Fibroblast of gingiva (primary cell): ENCODE results near the gene RNLS.

Source experiments
- DNase-seq: peaks from one replicate; pipeline ENCODE4 v3.0.0-alpha.2; 2011; ENCODE audit warnings: low read depth

The RNLS gene

DNA sequence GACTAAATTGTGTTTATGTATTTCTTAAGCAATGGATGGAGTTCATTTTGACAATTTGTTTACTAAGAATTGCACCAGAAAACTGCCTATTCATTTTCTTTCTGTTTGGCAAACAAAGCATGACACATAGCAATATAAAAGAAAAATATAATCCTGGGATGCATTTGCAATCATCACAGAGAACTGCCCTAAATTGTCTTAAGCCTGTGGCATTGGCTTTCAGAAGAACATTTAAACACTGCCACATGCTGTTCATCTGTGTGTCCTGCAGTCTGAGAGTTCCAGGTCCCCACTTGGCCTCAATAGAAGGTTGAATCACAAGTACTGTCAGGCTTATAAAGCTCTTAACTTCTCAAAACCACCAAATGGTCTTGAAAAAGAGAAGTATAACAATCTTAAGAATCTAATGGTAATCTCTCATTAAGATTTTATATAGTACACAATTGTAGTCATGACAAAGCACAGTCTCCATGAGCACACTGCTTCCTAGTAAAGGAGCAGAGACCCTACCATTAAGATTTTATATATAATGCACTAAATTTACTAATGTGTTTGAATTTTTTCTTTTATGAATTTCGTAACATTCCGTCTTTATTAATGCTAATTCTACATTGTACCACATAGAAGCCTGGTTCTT, 29.9 kb downstream of the RNLS start:
- DNase-seq, result peak; percentile 83

DNA sequence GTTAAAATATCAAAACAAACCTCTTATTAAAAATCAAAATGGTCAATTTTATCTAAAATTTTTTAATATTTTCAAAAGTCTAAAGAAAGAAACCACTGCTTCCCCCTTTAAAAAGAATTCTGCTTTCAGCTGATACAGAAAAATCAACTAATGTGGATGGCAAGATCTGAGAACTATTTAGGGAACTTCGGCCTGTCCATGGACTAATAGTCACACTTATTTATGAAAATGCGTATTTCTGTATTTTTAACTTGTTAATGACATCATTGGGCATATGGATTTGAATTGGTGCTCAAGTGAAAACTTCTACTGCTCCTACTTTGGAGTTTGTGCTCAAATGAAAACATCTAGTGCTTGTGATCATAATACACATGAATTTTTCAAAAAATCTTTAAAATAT, 31.9 kb downstream of the RNLS start:
- DNase-seq, result no peak

DNA sequence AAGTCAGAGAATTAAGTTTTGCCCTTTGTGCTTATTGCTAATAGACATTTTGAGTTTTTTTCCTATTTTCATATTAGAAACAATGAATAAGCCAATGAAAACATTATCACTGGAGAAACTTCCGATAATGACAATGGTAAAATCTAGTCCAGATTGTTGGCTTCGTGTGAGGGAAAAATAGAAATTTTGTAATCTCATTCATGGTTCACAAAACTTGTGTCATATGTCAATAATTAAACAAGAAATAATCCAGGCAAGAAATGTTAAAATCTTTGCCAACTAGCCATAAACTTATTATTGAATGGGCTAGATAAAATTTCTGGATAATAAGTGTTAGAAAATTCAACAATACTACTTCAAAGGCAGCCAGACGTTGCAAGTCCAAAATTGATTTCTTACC, 36.6 kb downstream of the RNLS start:
- peak; percentile 55 for DNase-seq

DNA sequence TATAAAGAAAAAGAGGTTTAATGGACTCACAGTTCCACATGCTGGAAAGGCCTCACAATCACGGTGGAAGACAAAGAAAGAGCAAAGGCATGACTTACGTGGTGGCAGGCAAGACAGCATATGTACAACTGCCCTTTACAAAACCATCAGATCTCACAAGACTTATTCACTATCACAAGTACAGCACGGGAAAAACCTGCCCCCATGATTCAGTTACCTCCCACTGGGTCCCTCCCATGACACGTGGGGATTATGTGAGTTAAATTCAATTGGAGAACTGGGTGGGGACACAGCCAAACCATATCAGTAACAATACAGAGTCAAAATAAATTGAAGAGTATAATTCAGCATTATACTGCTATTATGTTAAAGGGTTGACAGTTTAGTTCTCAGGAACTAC, 37.8 kb downstream of the RNLS start:
- DNase-seq, result no peak

DNA sequence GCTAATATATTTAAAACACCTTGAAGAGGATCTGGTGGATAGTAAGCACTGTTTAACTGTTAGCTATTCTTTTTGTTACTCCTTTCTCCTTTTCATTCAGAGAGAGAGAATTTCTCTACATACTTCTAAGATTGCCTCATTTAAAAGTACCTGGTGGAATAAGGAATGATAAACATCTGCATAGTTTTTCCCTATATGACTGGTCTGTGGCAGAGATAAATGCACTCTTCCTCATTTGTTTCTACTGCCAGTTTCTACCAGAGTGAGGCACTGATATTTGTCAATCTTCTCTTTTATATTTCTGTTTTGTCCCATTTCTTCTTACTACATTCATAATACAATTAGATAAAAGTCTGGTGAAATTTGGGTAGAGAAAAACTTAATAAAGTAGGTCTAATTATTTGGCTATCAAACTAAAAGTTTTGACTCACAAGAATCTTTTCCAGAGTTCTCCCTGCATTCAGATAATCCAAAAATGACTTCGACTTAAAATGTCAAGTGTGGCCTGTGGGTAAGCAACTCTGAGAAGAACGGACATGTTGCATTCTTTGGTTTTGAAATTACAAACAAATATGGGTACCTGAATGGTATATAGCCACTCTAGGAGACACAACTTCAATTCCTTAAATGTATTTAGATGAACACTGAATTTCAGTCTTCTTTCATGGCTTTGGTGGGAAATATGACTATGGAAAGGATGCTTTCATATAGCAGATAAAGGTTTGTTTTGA, 38.8 kb downstream of the RNLS start:
- DNase-seq, result no peak

DNA sequence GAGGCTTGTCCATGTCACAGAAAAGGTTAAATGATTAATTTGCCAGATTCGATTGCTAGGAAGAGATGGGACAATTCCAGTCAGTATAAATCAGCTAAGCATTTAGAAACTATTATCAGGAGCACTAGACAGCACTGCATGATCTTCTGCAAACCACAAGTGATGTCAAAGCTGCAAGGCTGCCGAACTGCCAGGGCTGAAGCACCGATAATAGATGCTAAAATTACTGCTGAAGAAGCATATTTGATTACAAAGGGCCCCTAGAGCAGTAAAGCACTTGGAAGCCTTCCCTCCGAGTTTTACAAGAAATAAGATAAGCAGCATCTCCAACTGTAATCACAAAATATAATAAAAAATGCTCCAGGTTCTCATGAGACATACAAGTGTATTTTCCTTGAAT, 40.6 kb downstream of the RNLS start:
- no peak for DNase-seq

DNA sequence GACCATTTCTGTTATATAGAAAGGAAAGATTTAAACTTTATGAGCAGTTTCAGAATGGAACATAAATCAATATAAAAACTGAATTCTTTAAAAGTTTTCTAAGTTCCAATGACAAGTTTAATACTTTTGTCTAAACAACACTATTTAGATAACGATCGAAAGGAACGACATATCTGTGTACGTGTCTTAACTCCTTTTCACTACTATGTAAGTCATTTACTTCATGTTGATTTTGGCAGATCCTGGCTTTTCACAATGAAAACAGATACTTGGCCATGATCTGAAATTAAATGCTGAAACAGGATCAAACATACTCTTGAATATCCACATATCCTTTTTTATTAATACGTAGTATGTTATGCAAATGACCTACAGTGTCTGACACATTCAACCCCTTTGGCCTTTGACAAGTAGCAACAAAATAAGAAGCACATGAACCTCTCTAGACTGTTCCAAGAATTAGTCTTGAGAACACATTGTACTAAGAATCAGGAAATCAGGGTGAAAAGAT, 41.9 kb downstream of the RNLS start:
- peak; percentile 90 for DNase-seq

DNA sequence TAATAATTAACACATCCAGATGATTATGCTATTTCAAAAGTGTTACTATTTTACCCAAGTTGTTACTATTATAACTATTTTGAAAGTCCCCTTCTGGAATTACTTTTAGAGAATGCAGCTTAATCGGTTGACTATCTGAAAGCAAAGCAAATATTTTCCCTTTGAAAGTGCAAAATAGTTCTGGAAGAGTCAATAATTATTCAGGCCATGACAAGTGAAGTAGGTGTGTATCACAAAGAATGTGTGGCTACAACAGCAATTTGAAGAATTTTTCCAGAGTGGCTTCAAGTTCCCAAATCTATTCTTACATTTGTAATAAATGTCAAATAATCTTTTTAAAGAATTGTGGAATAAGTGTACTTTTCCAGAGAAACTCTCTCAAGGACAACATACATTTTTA, 42.8 kb downstream of the RNLS start:
- DNase-seq, result no peak

DNA sequence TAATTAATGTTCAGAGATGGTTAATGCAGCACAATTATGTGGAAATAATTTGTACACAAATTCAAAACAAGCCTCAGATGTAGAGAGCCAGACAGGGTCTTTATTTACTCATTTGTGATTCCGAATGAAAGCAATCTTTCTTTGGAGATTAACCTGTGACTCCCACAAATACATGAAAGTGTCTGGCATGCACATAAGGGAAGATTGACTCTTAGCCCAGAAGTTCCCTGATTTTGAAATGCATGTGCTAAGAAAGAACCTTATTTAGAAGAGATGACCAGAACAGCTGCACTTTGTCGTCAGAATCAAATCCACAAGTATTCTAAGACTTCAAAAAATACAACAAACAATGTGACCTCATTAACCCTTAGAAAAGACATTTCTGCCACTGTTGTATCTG, 45.1 kb downstream of the RNLS start:
- DNase-seq, result peak; percentile 93

DNA sequence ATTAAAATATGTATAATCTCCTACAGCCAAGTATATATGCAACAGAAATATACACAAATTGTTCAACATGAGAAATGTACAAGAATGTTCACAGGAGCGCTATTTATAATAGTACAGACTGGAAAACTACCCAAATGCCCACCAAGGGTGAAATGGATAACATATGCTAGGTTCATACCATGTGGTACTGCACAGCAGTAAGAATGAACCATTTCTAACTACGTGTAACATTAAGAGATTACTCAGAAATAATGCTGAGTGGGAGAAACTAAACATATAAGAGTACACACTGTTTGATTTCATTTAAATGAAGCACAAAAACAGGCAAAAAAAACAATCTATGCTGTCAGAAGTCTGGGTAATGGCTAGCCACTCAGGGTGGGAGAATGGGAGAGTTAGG, 45.8 kb downstream of the RNLS start:
- DNase-seq, result no peak

DNA sequence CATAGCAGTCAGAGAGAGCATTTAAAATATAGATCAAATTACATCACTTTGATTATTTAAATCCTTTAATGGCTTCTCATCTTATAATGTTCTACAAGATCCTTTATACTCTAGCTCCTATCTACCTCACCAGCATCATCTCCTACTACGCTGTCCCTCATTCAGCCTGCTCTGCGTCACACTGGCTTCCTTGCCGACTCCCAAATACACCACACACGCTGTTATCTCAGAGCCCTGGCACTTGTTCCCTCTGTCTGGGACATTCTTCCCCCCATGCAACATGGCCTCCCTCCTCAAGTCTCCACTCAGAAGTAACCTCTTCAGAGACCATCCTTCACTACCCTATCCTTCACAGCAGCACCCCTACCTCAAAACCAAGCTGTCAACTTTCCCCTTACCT, 46.7 kb downstream of the RNLS start:
- DNase-seq, result no peak

DNA sequence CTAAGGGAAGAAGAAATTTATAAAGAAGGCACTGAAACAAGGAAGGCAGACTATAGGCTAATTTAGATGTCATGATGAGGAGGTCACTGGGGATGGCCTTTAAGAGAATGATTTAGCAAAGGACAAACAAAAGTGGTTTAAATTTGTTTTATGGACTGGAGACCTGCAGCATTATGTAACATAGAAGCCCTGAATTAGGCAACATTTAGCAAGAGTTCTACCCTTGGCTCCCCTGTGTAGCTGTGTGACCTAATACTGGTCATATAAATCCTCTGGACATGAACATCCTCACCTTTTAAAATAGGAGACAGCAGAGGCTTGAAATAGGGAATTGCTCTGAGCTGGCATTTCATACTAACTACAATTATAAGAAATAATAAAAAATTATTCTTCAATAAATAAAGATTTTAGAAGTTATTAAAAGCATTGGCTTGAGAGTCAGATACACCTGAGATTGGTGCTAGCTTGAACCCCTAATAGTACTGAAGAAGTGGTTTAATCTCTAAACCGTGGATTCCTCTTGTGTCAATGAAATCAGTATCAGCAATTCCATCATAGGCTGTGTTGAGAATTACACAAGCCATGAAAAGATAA, 48.9 kb downstream of the RNLS start:
- no peak for DNase-seq

DNA sequence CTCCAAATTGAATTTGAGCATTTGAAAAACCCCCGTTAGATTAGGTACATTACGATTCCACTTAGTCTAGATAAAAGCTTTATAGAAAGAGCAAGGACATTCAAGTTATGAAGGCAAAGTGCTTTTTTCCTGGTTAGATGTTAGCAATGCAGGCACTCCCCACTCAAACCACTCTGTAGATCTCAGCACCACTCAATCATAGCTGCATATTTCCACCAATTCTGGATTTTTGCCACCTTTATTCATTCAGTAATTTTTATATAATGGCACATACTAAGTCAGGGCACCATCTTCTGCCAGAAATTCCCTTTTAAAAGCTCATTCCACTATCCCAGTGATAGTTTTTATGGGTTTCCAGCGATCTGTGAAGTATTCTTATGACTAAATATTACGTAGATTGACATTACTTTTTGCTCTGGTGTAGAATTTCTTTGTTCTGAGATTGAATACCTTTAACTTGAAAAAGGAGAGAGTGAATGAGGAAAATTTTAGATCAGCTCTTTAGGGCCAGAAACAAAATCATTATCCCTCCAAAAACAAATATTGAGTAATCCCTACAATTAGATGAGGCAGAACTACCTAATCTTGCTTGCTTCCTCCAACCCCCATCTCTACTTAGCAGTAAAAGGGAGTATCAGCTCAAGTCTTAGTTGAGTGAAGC, 51.6 kb downstream of the RNLS start:
- no peak for DNase-seq

DNA sequence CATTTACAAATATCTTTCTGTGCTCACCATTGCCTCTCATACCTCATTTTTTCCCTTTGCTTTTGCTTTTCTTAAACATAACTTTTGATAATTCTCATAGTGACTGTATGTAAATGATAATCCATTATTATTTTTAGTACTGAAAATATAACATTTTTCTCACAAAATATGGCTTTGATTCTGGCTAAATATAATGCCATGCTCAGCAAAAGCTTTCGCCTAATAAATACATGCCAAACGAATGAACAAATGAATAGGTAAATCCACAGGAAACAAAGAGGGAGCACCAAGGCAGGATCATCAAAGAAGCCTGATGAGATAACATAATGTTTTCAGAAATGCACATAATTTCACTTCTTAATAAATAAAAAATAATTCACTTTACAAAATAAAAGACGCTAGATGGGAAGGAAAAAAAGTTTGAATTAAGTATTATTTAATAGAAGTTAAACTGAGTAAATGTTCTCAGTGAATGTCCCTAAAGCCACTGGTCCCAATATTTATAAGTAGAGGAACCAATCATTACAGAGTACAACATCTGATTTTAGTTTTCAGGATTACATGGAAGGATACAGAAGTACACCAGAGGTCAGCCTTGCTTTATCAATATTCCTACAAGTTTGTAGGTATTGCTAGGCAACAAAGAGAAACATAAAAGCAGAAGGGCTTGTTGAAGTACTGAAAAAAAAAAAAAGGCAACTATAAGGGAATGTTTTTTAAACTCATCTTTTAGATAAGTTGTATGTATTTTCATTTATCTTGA, 52.3 kb downstream of the RNLS start:
- no peak for DNase-seq

DNA sequence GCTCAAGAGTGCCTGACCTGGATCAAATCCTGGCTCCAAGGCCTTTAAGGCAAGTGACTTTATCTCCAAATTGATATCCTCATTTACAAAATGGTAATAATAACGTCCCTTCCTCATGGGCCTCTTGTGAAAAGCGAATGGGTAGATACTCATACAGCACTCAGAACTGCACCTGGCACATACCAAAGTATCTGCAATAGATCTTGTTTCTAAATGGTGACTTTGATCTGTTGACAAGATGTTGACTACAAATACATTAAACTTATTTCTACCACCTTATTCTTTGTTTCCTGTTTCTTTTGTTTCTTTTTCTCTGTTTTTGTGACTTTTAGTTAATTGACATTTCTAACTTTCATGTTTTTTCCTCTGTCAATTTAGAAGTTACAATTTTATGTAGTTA, 53.0 kb downstream of the RNLS start:
- no peak for DNase-seq

DNA sequence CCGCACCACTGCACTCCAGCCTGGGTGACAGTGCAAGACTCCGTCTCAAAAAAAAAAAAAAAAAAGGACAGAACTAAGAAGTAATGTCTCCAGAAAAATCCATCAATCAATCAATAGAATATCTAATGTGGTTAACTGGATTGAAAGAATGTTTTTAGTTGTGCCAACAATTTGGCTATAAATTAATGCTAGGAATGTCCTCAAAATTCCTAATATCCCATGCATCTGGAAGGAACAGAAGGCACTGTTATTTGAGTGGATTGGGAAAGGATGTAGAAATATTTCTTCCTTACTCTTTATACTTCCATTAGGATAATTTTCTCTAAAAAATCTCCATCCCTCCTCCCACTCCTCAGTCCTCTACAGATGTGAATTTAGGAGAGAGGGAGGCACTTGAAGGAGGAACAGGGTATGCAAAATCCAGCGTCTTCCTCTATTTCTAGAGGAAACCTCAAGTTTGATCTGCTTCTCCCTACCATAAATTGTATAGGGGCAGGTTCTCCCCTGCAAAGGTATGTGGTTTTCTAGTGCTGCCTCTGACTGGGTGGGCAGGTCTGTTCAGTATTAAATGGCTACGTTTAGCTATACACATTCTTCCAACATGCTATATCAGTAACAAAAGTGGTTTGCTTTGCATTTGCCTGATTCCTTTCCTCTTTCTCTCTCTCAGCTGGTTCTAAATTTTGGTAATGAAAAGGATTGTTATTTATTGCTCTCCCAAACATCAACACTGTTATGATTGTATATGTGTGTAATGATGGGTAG, 54.1 kb downstream of the RNLS start:
- no peak for DNase-seq

DNA sequence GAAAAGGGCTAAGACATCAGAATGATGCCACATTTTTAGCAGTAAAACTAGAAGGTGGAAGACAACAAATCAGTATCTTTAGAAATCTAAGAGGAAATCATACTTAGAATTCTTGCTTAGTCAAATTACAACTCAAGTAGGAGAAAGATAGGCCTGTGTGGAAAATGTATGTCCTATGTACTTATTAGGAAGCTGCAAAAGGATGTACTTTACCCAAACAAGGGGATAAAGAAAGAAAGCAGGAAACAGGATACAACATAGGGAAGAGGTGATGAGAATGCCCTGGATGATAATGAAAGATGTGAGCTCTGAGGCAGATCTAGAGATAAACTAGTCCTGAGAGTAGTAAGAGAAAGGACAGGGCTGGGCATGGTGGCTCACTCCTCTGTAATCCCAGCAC, 54.9 kb downstream of the RNLS start:
- DNase-seq, result no peak

DNA sequence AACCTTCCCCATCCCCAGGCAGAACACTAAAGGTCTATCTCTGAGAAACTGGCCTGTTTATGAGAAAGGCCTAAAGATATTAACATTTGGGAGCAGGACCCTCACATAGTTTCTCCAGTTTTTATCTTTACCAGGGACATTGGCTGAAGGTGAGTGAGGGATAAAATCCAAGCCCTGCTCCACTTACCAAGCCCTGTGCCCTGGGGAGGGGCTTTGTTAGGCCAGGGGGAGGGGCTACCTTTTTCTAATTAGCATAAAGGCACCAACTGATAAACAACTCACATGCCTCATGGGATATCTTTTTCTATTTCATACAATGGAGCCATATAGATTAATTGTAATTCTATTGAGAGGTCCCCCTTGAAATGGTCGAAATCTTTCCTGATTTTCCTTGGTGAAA, 55.9 kb downstream of the RNLS start:
- no peak for DNase-seq

DNA sequence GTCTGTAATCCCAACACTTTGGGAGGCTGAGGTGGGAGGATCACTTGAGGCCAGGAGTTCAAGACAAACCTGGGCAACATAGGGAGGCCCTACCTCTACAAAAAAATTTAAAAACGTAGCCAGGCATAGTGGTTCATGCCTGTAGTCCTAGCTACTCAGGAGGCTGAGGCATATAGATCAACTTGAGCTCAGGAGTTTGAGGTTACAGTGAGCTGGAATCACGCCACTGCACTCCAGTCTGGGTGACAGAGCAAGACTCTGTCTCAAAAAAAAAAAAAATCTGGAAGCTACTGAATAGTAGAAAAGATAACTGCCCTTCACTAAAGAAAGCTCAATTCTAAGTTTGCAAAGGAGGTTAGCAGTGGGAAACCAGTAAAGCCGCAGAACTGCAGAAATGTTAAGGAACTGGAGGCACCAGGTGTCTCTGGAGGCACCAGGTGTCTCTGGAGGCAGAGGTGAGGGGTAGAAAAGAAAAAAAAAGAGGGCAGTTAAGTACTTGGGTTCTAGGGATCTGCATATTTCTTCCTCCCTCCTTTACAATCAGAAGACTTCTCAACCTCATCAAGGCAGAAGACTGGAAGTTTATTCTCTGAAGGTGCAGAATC, 56.5 kb downstream of the RNLS start:
- no peak for DNase-seq

DNA sequence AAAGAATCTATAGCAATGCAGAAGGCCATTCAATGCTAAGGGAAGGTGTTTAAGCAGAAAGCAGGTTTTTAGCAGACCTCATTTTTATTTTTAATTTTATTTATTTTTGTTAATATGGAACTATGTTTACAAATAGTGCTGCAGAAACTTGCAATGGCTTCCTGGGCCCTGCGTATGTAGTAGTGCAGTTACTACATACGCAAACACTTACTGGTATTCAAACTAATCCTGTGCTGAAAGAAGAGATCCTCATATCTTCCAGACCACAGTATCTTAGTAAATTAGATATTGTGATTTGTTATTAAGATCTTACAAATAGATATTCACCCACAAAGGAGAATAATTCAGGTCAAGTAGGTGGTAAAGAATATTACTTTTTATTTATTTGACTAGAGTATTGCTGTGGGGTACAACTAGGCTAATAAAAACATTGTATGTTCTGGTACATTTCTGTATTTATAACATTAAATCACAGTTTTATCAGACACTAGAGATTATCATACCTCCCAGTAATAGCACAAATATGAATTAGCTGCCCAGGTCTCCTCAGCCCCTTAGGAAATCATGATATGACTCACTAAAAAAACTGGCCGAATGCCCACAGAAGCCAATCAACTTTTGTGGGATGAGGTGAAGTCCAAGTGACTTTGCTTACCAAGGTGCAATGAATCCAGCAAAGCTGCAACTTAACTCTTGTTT, 57.6 kb downstream of the RNLS start:
- DNase-seq, result peak; percentile 12
